HepG2 (cell line): ENCODE measurements around the gene PEX5L. TPM values are rescaled to one million over a fixed set of nuclear protein-coding genes. Genes with fewer than 3 reads are reported as not detected.

Experiments used
- ATAC-seq: fragments of 200-7000 bp; cut with Tn5 transposase; 3 replicates; pipeline ENCODE4 v1.9.1; 2020; ENCODE audit warnings: mild to moderate bottlenecking, moderate library complexity
- BruUV-seq: library from RNA; stranded (reverse); fragments of 400-500 nt; replicated peaks from 2 replicates; lab custom pipeline; 2021; lab: Mats Ljungman, UMichigan
- CTCF ChIA-PET: fragments of 300-600 bp; formaldehyde crosslinking; extraction: SDS; loops from one replicate; lab custom pipeline; 2021; ENCODE audit warnings: low total read pairs, inconsistent platforms, low intra/inter-chr PET ratio; lab: Yijun Ruan, JAX
- POLR2A ChIA-PET: fragments of 350-600 bp; sonication (Branson Sonifier 250); formaldehyde crosslinking; loops from one replicate; lab custom pipeline; 2020; ENCODE audit warnings: antibody characterized with exemption, inconsistent platforms; lab: Yijun Ruan, JAX
- DNase-seq: peaks from one replicate; pipeline ENCODE4 v3.0.0-alpha.2; 2015; ENCODE audit warnings: low spot score
- FAIRE-seq: peaks from 3 replicates; lab custom pipeline; 2011; peaks lifted over from hg19 to GRCh38; lab: Jason Lieb, UNC
- H2AFZ ChIP-seq: one replicate; pipeline ENCODE4 v1.6.1; 2011; ENCODE audit warnings: low read length, inconsistent platforms
- H3K27ac ChIP-seq: fragments of 300-600 bp; 3 replicates; pipeline ENCODE4 v1.8.0; 2011; ENCODE audit warnings: mixed run types, mild to moderate bottlenecking, mixed read lengths, low read length, inconsistent platforms; ENCODE audit not compliant: insufficient read depth; ENCODE audit errors: extremely low read length
- H3K27me3 ChIP-seq, 2 experiments: fragments of 200-600 bp in 1 of 2; 2 replicates in 1 of 2; 3 replicates in 1 of 2; pipeline versions ENCODE4 v1.6.0 to v1.8.0; 2011; ENCODE audit warnings: low read length in 2 of 2, mild to moderate bottlenecking in 2 of 2, moderate library complexity in 2 of 2, inconsistent platforms in 1 of 2; ENCODE audit not compliant: insufficient read depth in 2 of 2, control insufficient read depth in 1 of 2
- H3K36me3 ChIP-seq, 2 experiments: fragments of 200-600 bp in 1 of 2; replicated peaks in 1 of 2; 2 replicates in 1 of 2; 3 replicates in 1 of 2; pipeline versions ENCODE4 v1.5.1 to v1.8.0; 2011; ENCODE audit warnings: low read length in 2 of 2, inconsistent platforms in 1 of 2; ENCODE audit not compliant: insufficient read depth in 2 of 2, control insufficient read depth in 1 of 2
- H3K4me1 ChIP-seq: 2 replicates; pipeline ENCODE4 v1.5.1; 2012; ENCODE audit warnings: low read length, inconsistent platforms; ENCODE audit not compliant: insufficient read depth
- H3K4me2 ChIP-seq: 2 replicates; pipeline ENCODE4 v1.6.0; 2011; ENCODE audit warnings: low read depth, low read length, inconsistent platforms
- H3K4me3 ChIP-seq, 3 experiments: fragments of 200-600 bp in 1 of 3; sonication (generic), shearing (Covaris generic) in 1 of 3; replicated peaks in 1 of 3; 2 replicates each; pipeline ENCODE4 v1.5.1; 2011 to 2016; ENCODE audit warnings: low read length in 3 of 3, inconsistent platforms in 2 of 3, low read depth in 2 of 3, mild to moderate bottlenecking in 2 of 3, control low read depth in 1 of 3, mixed read lengths in 1 of 3; ENCODE audit not compliant: insufficient read depth in 1 of 3
- H3K79me2 ChIP-seq: one replicate; pipeline ENCODE4 v1.6.1; 2011; ENCODE audit warnings: low read length, inconsistent platforms; ENCODE audit not compliant: insufficient read depth
- H3K9ac ChIP-seq: 2 replicates; pipeline ENCODE4 v1.6.0; 2011; ENCODE audit warnings: mild to moderate bottlenecking, low read depth, low read length, inconsistent platforms; ENCODE audit not compliant: insufficient read depth
- H3K9me3 ChIP-seq: 2 replicates; pipeline ENCODE4 v1.5.1; 2012; ENCODE audit warnings: mild to moderate bottlenecking, low read length
- H4K20me1 ChIP-seq: 2 replicates; pipeline ENCODE4 v1.6.0; 2011; ENCODE audit warnings: inconsistent platforms, mild to moderate bottlenecking, low read length, moderate library complexity; ENCODE audit not compliant: insufficient read depth
- GZF1 ChIP-seq: sonication (generic); formaldehyde crosslinking; IDR thresholded peaks from 2 replicates; pipeline ENCODE4 v1.5.1; 2020; ENCODE audit warnings: mild to moderate bottlenecking, missing genetic modification reagents
- TARDBP ChIP-seq: sonication (generic); formaldehyde crosslinking; IDR thresholded peaks from 2 replicates; pipeline ENCODE4 v1.8.0; 2022; ENCODE audit warnings: mild to moderate bottlenecking, missing genetic modification reagents
- TIGD3 ChIP-seq: sonication (generic); formaldehyde crosslinking; IDR thresholded peaks from 2 replicates; pipeline ENCODE4 v1.5.1; 2020; ENCODE audit warnings: mild to moderate bottlenecking, missing genetic modification reagents, borderline replicate concordance
- ZNF33A ChIP-seq: sonication (generic); formaldehyde crosslinking; IDR thresholded peaks from 2 replicates; pipeline ENCODE4 v1.5.1; 2020; ENCODE audit warnings: missing genetic modification reagents, mild to moderate bottlenecking, moderate library complexity, borderline replicate concordance
- ZNF557 ChIP-seq: sonication (generic); formaldehyde crosslinking; IDR thresholded peaks from 2 replicates; pipeline ENCODE4 v1.4.0; 2020; ENCODE audit warnings: missing genetic modification reagents
- ZNF790 ChIP-seq: sonication (generic); formaldehyde crosslinking; IDR thresholded peaks from 2 replicates; pipeline ENCODE4 v1.8.0; 2022; ENCODE audit warnings: missing genetic modification reagents, mild to moderate bottlenecking, borderline replicate concordance
- WGBS: methylation state at CpG from one replicate; pipeline ENCODE4 v1.1.6; 2017; ENCODE audit warnings: low lambda C conversion rate; 5-methylcytosine and 5-hydroxymethylcytosine counted together
- in situ Hi-C: cut with HindIII; loops from 2 replicates; pipeline ENCODE4 v1.10.0; 2017; ENCODE audit warnings: low pct_unique_long_range_greater_than_20kb; ENCODE audit not compliant: extremely low pct_ligation_motif_present
- intact Hi-C: fragments of 100-400 bp; cut with micrococcal nuclease; formaldehyde crosslinking; loops from one replicate; pipeline ENCODE4 v1.10.0; 2022; ENCODE audit not compliant: unreplicated experiment
- polyA plus RNA-seq, 8 experiments: library from polyadenylated mRNA; depleted of rRNA in 3 of 8; stranded (reverse) in 7 of 8; unstranded in 1 of 8; fragments of >200 nt; fragmentation: Illumina TruSeq in 4 of 8; extraction: Trizol in 4 of 8; gene quantifications; 2 replicates each; pipeline versions ENCODE4 v1.2.1 to v1.2.3, GENCODE V29; 2011 to 2016; ENCODE audit warnings: low read depth in 4 of 8, missing spikeins in 1 of 8, mixed read lengths in 1 of 8; ENCODE audit not compliant: insufficient read depth in 1 of 8
- total RNA-seq, 5 experiments: library from RNA; depleted of rRNA; stranded (reverse); fragments of >200 nt; fragmentation: Illumina TruSeq; extraction: Trizol; gene quantifications; 2 replicates each; pipeline ENCODE4 v1.2.3, GENCODE V29; 2016; ENCODE audit warnings: low read depth in 1 of 5
- TF ChIP-seq, protein P1 (sequence below): sonication (generic); formaldehyde crosslinking; conservative IDR thresholded peaks from 2 replicates; pipeline ENCODE4 v1.4.0; 2020; ENCODE audit warnings: missing genetic modification reagents

The PEX5L gene
- total and polyA plus RNA-seq, 2 of the 13 experiments (the other 11 are each of a cell fraction or from before 2014, with no cell fraction given), result not detected

- no peak for TF ChIP-seq ZNF790 (CRISPR knock-in tag)
- TF ChIP-seq, protein P1, sequence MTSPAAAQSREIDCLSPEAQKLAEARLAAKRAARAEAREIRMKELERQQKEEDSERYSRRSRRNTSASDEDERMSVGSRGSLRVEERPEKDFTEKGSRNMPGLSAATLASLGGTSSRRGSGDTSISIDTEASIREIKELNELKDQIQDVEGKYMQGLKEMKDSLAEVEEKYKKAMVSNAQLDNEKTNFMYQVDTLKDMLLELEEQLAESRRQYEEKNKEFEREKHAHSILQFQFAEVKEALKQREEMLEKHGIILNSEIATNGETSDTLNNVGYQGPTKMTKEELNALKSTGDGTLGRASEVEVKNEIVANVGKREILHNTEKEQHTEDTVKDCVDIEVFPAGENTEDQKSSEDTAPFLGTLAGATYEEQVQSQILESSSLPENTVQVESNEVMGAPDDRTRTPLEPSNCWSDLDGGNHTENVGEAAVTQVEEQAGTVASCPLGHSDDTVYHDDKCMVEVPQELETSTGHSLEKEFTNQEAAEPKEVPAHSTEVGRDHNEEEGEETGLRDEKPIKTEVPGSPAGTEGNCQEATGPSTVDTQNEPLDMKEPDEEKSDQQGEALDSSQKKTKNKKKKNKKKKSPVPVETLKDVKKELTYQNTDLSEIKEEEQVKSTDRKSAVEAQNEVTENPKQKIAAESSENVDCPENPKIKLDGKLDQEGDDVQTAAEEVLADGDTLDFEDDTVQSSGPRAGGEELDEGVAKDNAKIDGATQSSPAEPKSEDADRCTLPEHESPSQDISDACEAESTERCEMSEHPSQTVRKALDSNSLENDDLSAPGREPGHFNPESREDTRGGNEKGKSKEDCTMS (CRISPR knock-in tag), result no peak
- TF ChIP-seq ZNF557 (CRISPR knock-in tag), result no peak
- TF ChIP-seq ZNF33A (CRISPR knock-in tag), result no peak
Measured at GRCh38 chr3:179852142-179852905, 184.4 kb downstream of the PEX5L start (continued).

DNA sequence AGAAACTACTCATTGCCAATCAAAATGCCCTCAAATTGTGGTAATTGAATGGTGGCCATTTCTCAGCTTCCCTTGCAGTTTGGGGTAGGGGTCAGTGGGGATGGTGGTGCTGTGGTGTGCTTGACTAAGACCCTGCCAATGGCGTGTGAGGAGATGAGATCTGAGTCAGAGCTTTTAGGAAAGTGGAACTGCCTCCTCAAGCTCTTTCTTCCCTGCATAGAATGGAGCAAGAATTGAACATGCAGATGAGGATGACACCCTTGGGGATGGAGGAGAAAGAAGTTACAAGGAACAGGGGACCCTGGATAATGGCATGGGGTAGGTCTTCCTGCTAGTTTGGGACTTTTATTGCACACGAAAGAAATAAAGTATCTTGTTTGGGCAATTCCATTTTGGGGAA lies 188.0 kb downstream of the PEX5L start:
- no peak for ATAC-seq
- in situ Hi-C loops (no loop called here), intact Hi-C loops (no loop called here)
- no TSS peak for BruUV-seq
- ChIA-PET POLR2A (no interaction called here), CTCF (no interaction called here)
- H3K36me3 ChIP-seq, result no peaks in the 10 kb centered on the region
- no peak overlapping the region for H3K27ac ChIP-seq
- H4K20me1 ChIP-seq, result no peaks in the 10 kb centered on the region
- no peaks in the 10 kb centered on the region for H3K79me2 ChIP-seq
- H3K4me1 ChIP-seq, result no peaks in the 10 kb centered on the region
- no peak for DNase-seq
- no peak overlapping the region for H3K9ac ChIP-seq
- no peak overlapping the region for H2AFZ ChIP-seq
- FAIRE-seq, result no peak
- H3K27me3 ChIP-seq, result no peaks in the 10 kb centered on the region
- no peak for TF ChIP-seq TIGD3 (CRISPR knock-in tag)
- TF ChIP-seq TARDBP (CRISPR knock-in tag), result no peak
- no peak for TF ChIP-seq GZF1 (CRISPR knock-in tag)
- no peak overlapping the region for H3K4me2 ChIP-seq
- H3K9me3 ChIP-seq, result no peaks in the 10 kb centered on the region
- WGBS, result 4% methylated on average over 2 of the region's 2 CpGs
- no peak overlapping the region for H3K4me3 ChIP-seq
